ENCODE results near the gene ANKRD39. TPM values are rescaled to one million over a fixed set of nuclear protein-coding genes. Genes with fewer than 3 reads are reported as not detected.

Gene ANKRD39
- total and polyA plus RNA-seq, 2 of the 8 experiments (the other 6 are each of a cell fraction or from before 2014, with no cell fraction given) = 18.5 to 21.3 TPM

- Histone ChIP-seq H3K4me2 (ENCODE audit: insufficient read depth in 1 of 2, low read depth in 2 of 2, low read length in 2 of 2) (no peak overlapping the region), H2BK15ac (ENCODE audit: low read length) (no peak overlapping the region), H2AFZ (ENCODE audit: low read length) (no peak overlapping the region), H4K5ac (ENCODE audit: insufficient read length, low read depth, low read length) (no peak overlapping the region), H3K23ac (ENCODE audit: insufficient read length) (no peak overlapping the region), H4K8ac (ENCODE audit: extremely low read depth, insufficient read depth, low read length) (no peak overlapping the region), H2AK5ac (ENCODE audit: low read depth, low read length) (no peak overlapping the region), H3K27me3 (replicated peaks in 1 of 4; ENCODE audit: control insufficient read depth in 3 of 4, extremely low read depth in 1 of 4, insufficient read depth in 3 of 4, low read length in 3 of 4) (no peaks in the 10 kb centered on the region), H3K18ac (ENCODE audit: extremely low read depth, low read length) (no peak overlapping the region), H2BK20ac (ENCODE audit: low read length) (no peak overlapping the region), H4K20me1 (replicated peaks in 1 of 2; ENCODE audit: control insufficient read depth in 1 of 2, insufficient read depth in 2 of 2, low read length in 2 of 2) (peaks cover 7 to 36% of the 10 kb centered on the region in 2 experiments), H3K23me2 (ENCODE audit: low read depth, low read length) (no peaks in the 10 kb centered on the region), H2BK120ac (replicated peaks; ENCODE audit: low read depth, low read length) (no peak overlapping the region), H4K91ac (replicated peaks; ENCODE audit: insufficient read length, low read length) (no peak overlapping the region), H3K27ac (ENCODE audit: low read depth, low read length) (no peak overlapping the region), H3K79me1 (ENCODE audit: low read depth, low read length) (peaks cover 18% of the 10 kb centered on the region), H3K36me3 (ENCODE audit: control insufficient read depth in 2 of 4, insufficient read depth in 4 of 4, low read length in 3 of 4) (peaks cover 14 to 53% (median 24%) of the 10 kb centered on the region in 4 experiments), H3K56ac (replicated peaks; ENCODE audit: insufficient read length, low read depth, low read length) (no peak overlapping the region), H3K4me1 (replicated peaks in 1 of 4; ENCODE audit: control insufficient read depth in 3 of 4, insufficient read depth in 4 of 4, low read length in 3 of 4) (peaks cover 0 to 10% (median 2%) of the 10 kb centered on the region in 4 experiments; a peak in 5 of 7 replicates), H3K14ac (ENCODE audit: insufficient read length) (no peak overlapping the region), H3K9ac (replicated peaks in 1 of 4; ENCODE audit: extremely low read depth in 1 of 4, low read depth in 3 of 4, low read length in 3 of 4) (no peak overlapping the region), H3K4ac (replicated peaks; ENCODE audit: insufficient read length, low read depth, low read length) (no peak overlapping the region), H3K9me3 (ENCODE audit: insufficient read depth in 2 of 2, low read depth in 1 of 2, low read length in 1 of 2) (no peaks in the 10 kb centered on the region), H2BK12ac (ENCODE audit: low read depth, low read length) (no peak overlapping the region), H3K4me3 (ENCODE audit: extremely low read depth in 1 of 4, insufficient read depth in 2 of 4, low read depth in 3 of 4, low read length in 4 of 4) (no peak overlapping the region), H2BK5ac (ENCODE audit: low read depth, low read length) (no peak overlapping the region), H3K79me2 (ENCODE audit: control insufficient read depth in 1 of 2, insufficient read depth in 2 of 2, low read length in 2 of 2) (peaks cover 0 to 53% of the 10 kb centered on the region in 2 experiments; a peak in 2 of 4 replicates)
- ChIA-PET CTCF (ENCODE audit: partially characterized antibody) (interaction anchor here (0.9 to 1.7 kb wide), 6 partner anchors 9 to 139 kb away, joined by 3 to 5 read pairs (median 4); no protein-coding TSS in a partner anchor), POLR2A (ENCODE audit: partially characterized antibody) (interaction anchor here (0.5 to 2.1 kb wide), 5 partner anchors 8 to 63 kb away, joined by 3 to 5 read pairs (median 4); partner anchors contain the start of gene CNNM3)
- FAIRE-seq (no peak), DNase-seq (ENCODE audit: low read depth in 1 of 2, low spot score in 2 of 2) (no peak)
- 91% methylated on average over 6 of the region's 6 CpGs; no CpG with 5 or more reads in 1 of the 2 experiments for WGBS, 2 experiments (ENCODE audit: extremely low coverage in 1 of 2, insufficient coverage in 1 of 2, insufficient read length in 1 of 2, insufficient replicate concordance in 2 of 2, low coverage in 1 of 2, low lambda C conversion rate in 2 of 2, missing lambda C conversion rate in 1 of 2)
- no peak for TF ChIP-seq CHD2 (IDR thresholded peaks at IDR 0.05; ENCODE audit: low read length)
- TF ChIP-seq RXRA (IDR thresholded peaks at IDR 0.05; ENCODE audit: insufficient read depth, low read depth, low read length) = no peak
- TF ChIP-seq EGR1 (IDR thresholded peaks at IDR 0.05; ENCODE audit: borderline replicate concordance, low read depth, low read length) = no peak
- TF ChIP-seq SRF (IDR thresholded peaks at IDR 0.05; ENCODE audit: low read depth, low read length) = no peak
- TF ChIP-seq SAP30 (IDR thresholded peaks at IDR 0.05; ENCODE audit: insufficient read depth, insufficient replicate concordance, low read length) = no peak
- no peak for TF ChIP-seq MAFK (IDR thresholded peaks at IDR 0.05; ENCODE audit: low read depth, low read length)
- no peak for TF ChIP-seq MAX (IDR thresholded peaks at IDR 0.05)
- no peak for TF ChIP-seq ATF3 (IDR thresholded peaks at IDR 0.05; ENCODE audit: insufficient read depth, low read depth, low read length)
- TF ChIP-seq CTBP2 (IDR thresholded peaks at IDR 0.05; ENCODE audit: borderline replicate concordance, insufficient read depth, insufficient read length, low read length) = no peak
- no peak for TF ChIP-seq SUZ12 (IDR thresholded peaks at IDR 0.05; ENCODE audit: low read length)
- no peak for TF ChIP-seq SP2 (IDR thresholded peaks at IDR 0.05; ENCODE audit: low read length)
These were observed 33.5 kb downstream of the ANKRD39 start for GRCh38 chr2:96824079-96824870.

Data from H1 (cell line).